Suprapubic skin (tissue), 4 donors: Measurements from ENCODE around the gene NINJ1. TPM values are rescaled to one million over a fixed set of nuclear protein-coding genes. Genes with fewer than 3 reads are reported as not detected.

Experiments
- DNase-seq, 2 donors: peaks; one replicate each; pipeline ENCODE4 v3.0.0-alpha.2; 2019; ENCODE audit warnings: low spot score in 2 of 2
- H3K27ac ChIP-seq: fragments of 200-600 bp; sonication (generic); one replicate; pipeline ENCODE4 v1.5.1; 2019
- H3K27me3 ChIP-seq: fragments of 200-600 bp; sonication (generic); one replicate; pipeline ENCODE4 v1.5.1; 2019
- H3K36me3 ChIP-seq: fragments of 200-600 bp; sonication (generic); one replicate; pipeline ENCODE4 v1.5.1; 2019
- H3K4me1 ChIP-seq: fragments of 200-600 bp; sonication (generic); one replicate; pipeline ENCODE4 v1.5.1; 2019
- H3K4me3 ChIP-seq: fragments of 200-600 bp; sonication (generic); one replicate; pipeline ENCODE4 v1.5.1; 2019; ENCODE audit warnings: mild to moderate bottlenecking
- H3K9me3 ChIP-seq: fragments of 200-600 bp; sonication (generic); one replicate; pipeline ENCODE4 v1.5.1; 2019
- CTCF ChIP-seq, 2 donors: fragments of 200-600 bp in 1 of 2; fragments of 450-650 bp in 1 of 2; sonication (generic) in 1 of 2; IDR thresholded peaks; one replicate each; pipeline ENCODE4 v1.5.1; 2016 to 2019; ENCODE audit warnings: antibody characterized with exemption in 2 of 2, mild to moderate bottlenecking in 1 of 2, moderate library complexity in 1 of 2
- EP300 ChIP-seq: sonication (generic); formaldehyde crosslinking; IDR thresholded peaks from one replicate; pipeline ENCODE4 v1.6.1; 2017; ENCODE audit warnings: antibody characterized with exemption
- POLR2A ChIP-seq, 2 donors: fragments of 450-650 bp; IDR thresholded peaks; one replicate each; pipeline ENCODE4 v1.6.1; 2017; ENCODE audit warnings: antibody characterized with exemption in 2 of 2, mild to moderate bottlenecking in 2 of 2, moderate library complexity in 2 of 2
- POLR2AphosphoS5 ChIP-seq, 3 donors: sonication (generic); formaldehyde crosslinking; IDR thresholded peaks; one replicate each; pipeline ENCODE4 v1.6.1; 2017; ENCODE audit warnings: antibody characterized with exemption in 3 of 3
- WGBS: methylation state at CpG from one replicate; pipeline ENCODE4 v1.1.5; 2018; 5-methylcytosine and 5-hydroxymethylcytosine counted together
- total RNA-seq, 4 donors: library from RNA; depleted of rRNA; stranded (reverse); fragments of >200 nt; gene quantifications; one replicate each; pipeline ENCODE4 v1.1.0, GENCODE V29; 2016

The NINJ1 gene
- total RNA-seq, 4 donors from 2014 or later = 88.3 to 158 (median 113) TPM

GRCh38 chr9:93076101-93076791 lies 57.8 kb downstream of the NINJ1 start:
- Histone ChIP-seq H3K4me1 (no peaks in the 10 kb centered on the region), H3K9me3 (no peaks in the 10 kb centered on the region), H3K4me3 (no peak overlapping the region), H3K27me3 (no peaks in the 10 kb centered on the region), H3K27ac (no peak overlapping the region), H3K36me3 (no peaks in the 10 kb centered on the region)
- TF ChIP-seq POLR2AphosphoS5 (IDR thresholded peaks at IDR 0.05) (no peak), POLR2A (IDR thresholded peaks at IDR 0.05) (no peak), EP300 (no peak)
- DNase-seq = no peak
- 91% methylated on average over 11 of the region's 12 CpGs for WGBS

GRCh38 chr9:93072383-93072795 lies 61.7 kb downstream of the NINJ1 start:
- Histone ChIP-seq H3K36me3 (no peaks in the 10 kb centered on the region), H3K4me3 (no peak overlapping the region), H3K27me3 (no peaks in the 10 kb centered on the region), H3K9me3 (no peaks in the 10 kb centered on the region), H3K27ac (no peak overlapping the region), H3K4me1 (no peaks in the 10 kb centered on the region)
- WGBS = 24% methylated on average over 3 of the region's 5 CpGs
- TF ChIP-seq EP300 (no peak), POLR2A (IDR thresholded peaks at IDR 0.05) (no peak), CTCF (IDR thresholded peaks at IDR 0.05) (no peak), POLR2AphosphoS5 (IDR thresholded peaks at IDR 0.05) (no peak)
- no peak for DNase-seq

Other genes starting within 250 kb of the NINJ1 start
- gene FGD3, start 186.7 kb downstream of the NINJ1 start, total RNA-seq = 1 to 10 TPM; 4.6 to 9.2 (median 6.6) TPM
- gene SUSD3, start 75.5 kb downstream of the NINJ1 start, total RNA-seq = 1 to 10 TPM; 2.8 to 6.4 (median 5.1) TPM
- gene CARD19, start 38.0 kb downstream of the NINJ1 start, total RNA-seq = 10 to 100 TPM; 43.2 to 63.6 (median 54.3) TPM
- 10 to 100 TPM; 39.5 to 93.7 (median 45.3) TPM for gene WNK2, start 49.9 kb upstream of the NINJ1 start, total RNA-seq